Stomach (tissue), 9 donors: ENCODE measurements around the gene RASL10A. TPM values are rescaled to one million over a fixed set of nuclear protein-coding genes. Genes with fewer than 3 reads are reported as not detected.

Experiments
- DNase-seq, 2 donors: peaks; one replicate each; pipeline versions ENCODE4 v3.0.0 to v3.0.0-alpha.2; 2013 to 2019
- H3K27ac ChIP-seq, 5 donors: fragments of 200-600 bp in 4 of 5; sonication (generic) in 4 of 5; one replicate each; pipeline ENCODE4 v1.5.1; 2013 to 2019; ENCODE audit warnings: mild to moderate bottlenecking in 1 of 5, moderate library complexity in 1 of 5
- H3K27me3 ChIP-seq, 3 donors: fragments of 200-600 bp; sonication (generic); one replicate each; pipeline ENCODE4 v1.5.1; 2017 to 2019; ENCODE audit warnings: mixed run types in 1 of 3
- H3K36me3 ChIP-seq, 4 donors: fragments of 200-600 bp; sonication (generic); 1 replicate in 3 of 4; 2 replicates in 1 of 4; pipeline ENCODE4 v1.5.1; 2016 to 2019
- H3K4me1 ChIP-seq, 4 donors: fragments of 200-600 bp; sonication (generic); one replicate each; pipeline ENCODE4 v1.5.1; 2016 to 2019
- H3K4me3 ChIP-seq, 4 donors: fragments of 200-600 bp; sonication (generic) in 3 of 4; one replicate each; pipeline ENCODE4 v1.5.1; 2016 to 2019; ENCODE audit warnings: mild to moderate bottlenecking in 1 of 4
- H3K9me3 ChIP-seq, 4 donors: fragments of 200-600 bp; sonication (generic); one replicate each; pipeline ENCODE4 v1.5.1; 2016 to 2019
- CTCF ChIP-seq, 7 experiments: fragments of 450-650 bp in 4 of 7; fragments of 200-600 bp in 3 of 7; sonication (generic) in 3 of 7; IDR thresholded peaks; one replicate each; pipeline ENCODE4 v1.5.1; 2016 to 2019; ENCODE audit warnings: antibody characterized with exemption in 7 of 7, control low read depth in 2 of 7, mild to moderate bottlenecking in 1 of 7
- EP300 ChIP-seq: sonication (generic); formaldehyde crosslinking; IDR thresholded peaks from one replicate; pipeline ENCODE4 v1.6.1; 2017; ENCODE audit warnings: antibody characterized with exemption
- POLR2A ChIP-seq, 4 donors: fragments of 450-650 bp; IDR thresholded peaks; one replicate each; pipeline ENCODE4 v1.6.1; 2016; ENCODE audit warnings: antibody characterized with exemption in 4 of 4, control low read depth in 2 of 4, mild to moderate bottlenecking in 1 of 4, moderate library complexity in 1 of 4
- POLR2AphosphoS5 ChIP-seq, 3 donors: sonication (generic); formaldehyde crosslinking; IDR thresholded peaks; one replicate each; pipeline ENCODE4 v1.6.1; 2016; ENCODE audit warnings: antibody characterized with exemption in 3 of 3
- WGBS, 5 donors: extraction: QIAGEN DNeasy Blood & Tissue Kit in 3 of 5; methylation state at CpG; one replicate each; pipeline versions ENCODE4 v1.1.5 to v1.1.7; 2013 to 2018; 5-methylcytosine and 5-hydroxymethylcytosine counted together
- intact Hi-C: fragments of 100-400 bp; cut with DNase I; formaldehyde crosslinking; loops from one replicate; pipeline ENCODE4 v1.15.1; 2023; ENCODE audit warnings: low total_unique reads
- polyA plus RNA-seq, 3 donors: library from polyadenylated mRNA; stranded (reverse); fragments of 200-250 nt; gene quantifications; one replicate each; pipeline ENCODE4 v1.2.3, GENCODE V29; 2013
- total RNA-seq, 5 donors: library from RNA; depleted of rRNA; stranded (reverse); fragments of >200 nt; gene quantifications; one replicate each; pipeline versions ENCODE4 v1.1.0 to v1.2.3, GENCODE V29; 2014 to 2016
- donor health status: healthy with polysubstance abuse.
- donor health status: Bipolar disorder and iron deficiency.
- donor health status: healthy.

The RASL10A gene
- total and polyA plus RNA-seq, 8 donors = 0.19 to 3.5 (median 0.57) TPM; not detected in 4

GRCh38 chr22:29290061-29290460, 25.4 kb downstream of the RASL10A start:
- H3K9me3 ChIP-seq = no peaks in the 10 kb centered on the region
- H3K4me1 ChIP-seq = peaks cover 0 to 27% (median 8%) of the 10 kb centered on the region in 4 donors
- no peak overlapping the region for H3K4me3 ChIP-seq
- 62 to 77% (median 71%) methylated on average over 5 of the region's 5 CpGs for WGBS, 5 donors
- H3K27ac ChIP-seq = no peak overlapping the region
- H3K27me3 ChIP-seq = no peaks in the 10 kb centered on the region
- DNase-seq = no peak
- intact Hi-C loops = no loop called here
- no peak for TF ChIP-seq POLR2A (IDR thresholded peaks at IDR 0.05)
- TF ChIP-seq POLR2AphosphoS5 (IDR thresholded peaks at IDR 0.05) = no peak
- no peak for TF ChIP-seq CTCF (IDR thresholded peaks at IDR 0.05)
- no peak for TF ChIP-seq EP300
- peaks cover 85 to 100% (median 100%) of the 10 kb centered on the region in 4 donors for H3K36me3 ChIP-seq

GRCh38 chr22:29288837-29289236, 26.7 kb downstream of the RASL10A start:
- Histone ChIP-seq H3K4me3 (no peak overlapping the region), H3K27me3 (no peaks in the 10 kb centered on the region), H3K27ac (no peak overlapping the region), H3K36me3 (peaks cover 85 to 100% (median 100%) of the 10 kb centered on the region in 4 donors), H3K4me1 (peaks cover 0 to 27% (median 8%) of the 10 kb centered on the region in 4 donors), H3K9me3 (no peaks in the 10 kb centered on the region)
- TF ChIP-seq CTCF (IDR thresholded peaks at IDR 0.05) = no peak
- WGBS, 5 donors = 16 to 62% (median 37%) methylated on average over 2 of the region's 2 CpGs
- intact Hi-C loops = no loop called here
- DNase-seq = no peak

GRCh38 chr22:29284196-29284595, 31.3 kb downstream of the RASL10A start:
- H3K4me1 ChIP-seq = peaks cover 0 to 14% (median 0%) of the 10 kb centered on the region in 4 donors
- no peak for TF ChIP-seq EP300
- no peak for TF ChIP-seq POLR2A (IDR thresholded peaks at IDR 0.05)
- no peak for TF ChIP-seq CTCF (IDR thresholded peaks at IDR 0.05)
- TF ChIP-seq POLR2AphosphoS5 (IDR thresholded peaks at IDR 0.05) = no peak
- peaks cover 93 to 100% (median 100%) of the 10 kb centered on the region in 4 donors for H3K36me3 ChIP-seq
- no peak overlapping the region for H3K4me3 ChIP-seq
- H3K27me3 ChIP-seq = no peaks in the 10 kb centered on the region
- intact Hi-C loops = no loop called here
- DNase-seq = no peak
- no peaks in the 10 kb centered on the region for H3K9me3 ChIP-seq
- no peak overlapping the region for H3K27ac ChIP-seq
- WGBS, 5 donors = 88 to 94% (median 89%) methylated on average over 3 of the region's 3 CpGs

- DNase-seq = no peak
- Histone ChIP-seq H3K27me3 (no peaks in the 10 kb centered on the region), H3K36me3 (peaks cover 78 to 100% (median 100%) of the 10 kb centered on the region in 4 donors), H3K27ac (no peak overlapping the region), H3K4me1 (peaks cover 13 to 50% (median 29%) of the 10 kb centered on the region in 4 donors), H3K9me3 (no peaks in the 10 kb centered on the region), H3K4me3 (no peak overlapping the region)
- TF ChIP-seq EP300 (no peak), POLR2A (IDR thresholded peaks at IDR 0.05) (no peak), POLR2AphosphoS5 (IDR thresholded peaks at IDR 0.05) (no peak), CTCF (IDR thresholded peaks at IDR 0.05) (no peak)
- intact Hi-C loops = no loop called here
- WGBS, 5 donors = 69 to 100% (median 83%) methylated on average over 1 of the region's 1 CpG
These were observed 37.6 kb downstream of the RASL10A start for GRCh38 chr22:29277927-29278326.
